ENCODE results near the gene PAK3.

Gene PAK3

DNA sequence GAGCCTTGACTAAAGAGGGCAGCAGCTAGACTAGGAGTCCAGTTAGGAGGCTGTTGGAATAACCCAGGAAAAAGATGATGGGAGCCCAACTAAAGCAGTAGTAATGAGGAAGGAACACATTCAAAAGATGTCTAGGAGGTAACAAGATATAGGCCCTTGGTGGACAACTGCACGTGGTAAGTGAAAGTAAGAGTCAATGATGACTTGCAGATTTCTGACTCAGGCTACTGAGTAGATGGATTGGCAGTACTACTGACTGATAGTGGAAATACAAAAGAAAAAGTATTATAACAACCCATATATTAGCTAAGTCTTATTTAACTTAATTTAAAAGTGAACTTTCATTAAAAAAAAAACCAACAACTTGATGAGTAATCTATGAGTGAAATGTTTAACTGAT lies 74.0 kb downstream of the PAK3 start:
- peaks cover 0 to 4% of the 10 kb centered on the region in 2 donors for H3K27me3 ChIP-seq (ENCODE audit: control insufficient read depth in 1 of 2, insufficient read depth in 2 of 2, low read length in 2 of 2)
- no peak overlapping the region for H3K9ac ChIP-seq (ENCODE audit: low read length in 2 of 2)
- no peak overlapping the region for H3K4me3 ChIP-seq (ENCODE audit: low read length in 2 of 2)
- no peak overlapping the region for H3K27ac ChIP-seq (ENCODE audit: low read length)
- H3K9me3 ChIP-seq (ENCODE audit: control insufficient read depth in 2 of 2, low read length in 2 of 2): no peaks in the 10 kb centered on the region
- H3K36me3 ChIP-seq (ENCODE audit: control insufficient read depth in 2 of 2, insufficient read depth in 2 of 2, low read length in 2 of 2): no peaks in the 10 kb centered on the region
- H3K4me1 ChIP-seq (ENCODE audit: control insufficient read depth, insufficient read depth, low read length): no peaks in the 10 kb centered on the region

DNA sequence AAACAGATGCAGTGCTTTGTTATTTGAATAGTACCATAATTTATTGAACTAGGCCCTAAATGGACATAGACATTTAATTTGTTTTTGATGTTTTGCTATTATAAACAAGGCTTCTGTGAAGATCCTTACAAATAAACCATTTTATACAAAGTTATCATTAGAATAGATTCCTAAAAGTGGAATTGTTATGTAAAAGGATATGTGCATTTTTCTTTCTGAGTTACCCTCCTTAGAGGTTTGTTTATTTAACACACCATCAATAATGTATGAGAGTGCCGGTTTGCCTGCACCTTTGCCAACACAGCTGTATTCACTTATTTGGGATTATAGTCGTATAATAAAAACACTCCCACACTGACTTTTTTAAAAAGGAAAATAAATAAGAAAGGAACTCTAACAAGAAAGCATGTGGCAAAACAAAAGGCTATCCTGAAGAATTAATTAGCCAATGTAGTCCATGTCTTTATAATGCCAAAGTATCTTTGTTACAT lies 84.8 kb downstream of the PAK3 start:
- Histone ChIP-seq H3K4me1 (ENCODE audit: control insufficient read depth, insufficient read depth, low read length) (no peaks in the 10 kb centered on the region), H3K27me3 (ENCODE audit: control insufficient read depth in 1 of 2, insufficient read depth in 2 of 2, low read length in 2 of 2) (no peaks in the 10 kb centered on the region), H3K4me3 (ENCODE audit: low read length in 2 of 2) (no peak overlapping the region), H3K27ac (ENCODE audit: low read length) (no peak overlapping the region), H3K36me3 (ENCODE audit: control insufficient read depth in 2 of 2, insufficient read depth in 2 of 2, low read length in 2 of 2) (no peaks in the 10 kb centered on the region), H3K9me3 (ENCODE audit: control insufficient read depth in 2 of 2, low read length in 2 of 2) (no peaks in the 10 kb centered on the region), H3K9ac (ENCODE audit: low read length in 2 of 2) (no peak overlapping the region)

- H3K4me1 ChIP-seq (ENCODE audit: control insufficient read depth, insufficient read depth, low read length): no peaks in the 10 kb centered on the region
- no peak overlapping the region for H3K9ac ChIP-seq (ENCODE audit: low read length in 2 of 2)
- no peaks in the 10 kb centered on the region for H3K27me3 ChIP-seq (ENCODE audit: control insufficient read depth in 1 of 2, insufficient read depth in 2 of 2, low read length in 2 of 2)
- H3K4me3 ChIP-seq (ENCODE audit: low read length in 2 of 2): no peak overlapping the region
- H3K36me3 ChIP-seq (ENCODE audit: control insufficient read depth in 2 of 2, insufficient read depth in 2 of 2, low read length in 2 of 2): no peaks in the 10 kb centered on the region
- H3K9me3 ChIP-seq (ENCODE audit: control insufficient read depth in 2 of 2, low read length in 2 of 2): no peaks in the 10 kb centered on the region
- H3K27ac ChIP-seq (ENCODE audit: low read length): no peak overlapping the region
These were observed 86.0 kb downstream of the PAK3 start for GRCh38 chrX:111181951-111182350.

- no peak overlapping the region for H3K9ac ChIP-seq (ENCODE audit: low read length in 2 of 2)
- no peak overlapping the region for H3K27ac ChIP-seq (ENCODE audit: low read length)
- no peaks in the 10 kb centered on the region for H3K36me3 ChIP-seq (ENCODE audit: control insufficient read depth in 2 of 2, insufficient read depth in 2 of 2, low read length in 2 of 2)
- no peaks in the 10 kb centered on the region for H3K9me3 ChIP-seq (ENCODE audit: control insufficient read depth in 2 of 2, low read length in 2 of 2)
- no peaks in the 10 kb centered on the region for H3K27me3 ChIP-seq (ENCODE audit: control insufficient read depth in 1 of 2, insufficient read depth in 2 of 2, low read length in 2 of 2)
- H3K4me1 ChIP-seq (ENCODE audit: control insufficient read depth, insufficient read depth, low read length): no peaks in the 10 kb centered on the region
- H3K4me3 ChIP-seq (ENCODE audit: low read length in 2 of 2): no peak overlapping the region
These were observed 87.0 kb downstream of the PAK3 start for GRCh38 chrX:111182997-111183396.

DNA sequence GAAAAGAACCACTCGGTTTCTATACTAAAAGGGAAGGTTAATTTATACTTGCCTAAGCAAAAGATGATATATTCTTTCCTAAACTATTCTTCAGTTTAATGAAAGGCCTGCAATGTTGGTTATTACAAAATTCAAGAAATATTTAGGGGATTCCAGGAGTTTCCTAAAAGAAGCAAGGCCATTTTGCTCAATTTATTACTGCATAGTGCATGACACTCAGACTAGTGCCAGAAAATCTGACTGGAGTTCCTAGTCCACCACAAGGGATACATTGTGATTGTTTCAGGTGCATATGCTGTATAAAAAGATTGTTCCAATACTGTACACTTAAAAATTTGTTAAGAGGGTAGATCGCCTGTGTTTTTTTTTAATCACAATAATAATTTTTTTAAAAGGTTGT lies 95.6 kb downstream of the PAK3 start:
- Histone ChIP-seq H3K4me3 (ENCODE audit: low read length in 2 of 2) (no peak overlapping the region), H3K36me3 (ENCODE audit: control insufficient read depth in 2 of 2, insufficient read depth in 2 of 2, low read length in 2 of 2) (no peaks in the 10 kb centered on the region), H3K4me1 (ENCODE audit: control insufficient read depth, insufficient read depth, low read length) (no peaks in the 10 kb centered on the region), H3K27ac (ENCODE audit: low read length) (no peak overlapping the region), H3K27me3 (ENCODE audit: control insufficient read depth in 1 of 2, insufficient read depth in 2 of 2, low read length in 2 of 2) (no peaks in the 10 kb centered on the region), H3K9me3 (ENCODE audit: control insufficient read depth in 2 of 2, low read length in 2 of 2) (no peaks in the 10 kb centered on the region), H3K9ac (ENCODE audit: low read length in 2 of 2) (no peak overlapping the region)

DNA sequence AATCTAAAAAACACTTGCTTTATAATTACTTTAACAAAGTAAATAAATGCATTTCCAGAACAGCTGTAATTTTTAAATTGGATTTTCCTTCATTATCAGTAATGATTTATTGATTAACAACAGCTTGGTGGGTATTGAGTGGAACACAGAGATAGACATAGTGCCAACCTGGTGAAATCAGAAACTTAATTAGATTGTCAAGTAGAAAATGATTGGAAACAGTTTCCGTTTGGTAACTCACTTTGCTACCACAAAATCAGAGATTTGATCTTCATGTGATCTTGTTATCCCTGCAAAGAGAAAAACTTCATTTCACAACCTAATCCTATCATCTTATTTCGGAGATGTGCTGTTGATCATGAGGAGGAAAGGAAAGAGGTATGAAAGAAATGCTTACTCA lies 103.5 kb downstream of the PAK3 start:
- H3K4me3 ChIP-seq (ENCODE audit: low read length in 2 of 2): no peak overlapping the region

DNA sequence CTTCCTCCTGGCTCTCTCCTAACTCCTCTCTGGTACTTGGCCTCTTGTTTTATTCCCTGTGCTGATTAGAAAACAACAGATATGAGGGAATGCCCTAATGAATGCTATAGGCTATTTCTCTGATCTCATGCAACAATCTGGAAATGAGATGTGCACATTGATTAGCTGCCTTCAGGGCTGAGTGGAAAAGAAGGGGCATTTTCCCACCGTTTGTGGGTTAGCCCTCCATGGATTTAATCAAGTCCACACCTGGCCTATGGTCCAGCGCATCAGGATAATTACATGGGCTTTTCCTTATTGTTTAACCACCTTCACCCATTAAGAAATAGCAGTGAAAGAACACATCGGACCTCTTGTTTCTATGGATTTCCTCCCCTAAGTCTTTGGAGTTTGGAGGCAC lies 104.3 kb downstream of the PAK3 start:
- H3K27me3 ChIP-seq (ENCODE audit: control insufficient read depth in 1 of 2, insufficient read depth in 2 of 2, low read length in 2 of 2): peaks cover 0 to 2% of the 10 kb centered on the region in 2 donors
- H3K9me3 ChIP-seq (ENCODE audit: control insufficient read depth in 2 of 2, low read length in 2 of 2): no peaks in the 10 kb centered on the region
- no peaks in the 10 kb centered on the region for H3K36me3 ChIP-seq (ENCODE audit: control insufficient read depth in 2 of 2, insufficient read depth in 2 of 2, low read length in 2 of 2)

More for the DNA sequence above, 103.5 kb downstream of the PAK3 start:
- Histone ChIP-seq H3K27ac (ENCODE audit: low read length) (no peak overlapping the region), H3K4me1 (ENCODE audit: control insufficient read depth, insufficient read depth, low read length) (no peaks in the 10 kb centered on the region), H3K9me3 (ENCODE audit: control insufficient read depth in 2 of 2, low read length in 2 of 2) (no peaks in the 10 kb centered on the region), H3K36me3 (ENCODE audit: control insufficient read depth in 2 of 2, insufficient read depth in 2 of 2, low read length in 2 of 2) (no peaks in the 10 kb centered on the region), H3K9ac (ENCODE audit: low read length in 2 of 2) (no peak overlapping the region), H3K27me3 (ENCODE audit: control insufficient read depth in 1 of 2, insufficient read depth in 2 of 2, low read length in 2 of 2) (peaks cover 0 to 2% of the 10 kb centered on the region in 2 donors)

GRCh38 chrX:111207851-111208250 lies 111.9 kb downstream of the PAK3 start:
- H3K9ac ChIP-seq (ENCODE audit: low read length in 2 of 2): no peak overlapping the region
- H3K27me3 ChIP-seq (ENCODE audit: control insufficient read depth in 1 of 2, insufficient read depth in 2 of 2, low read length in 2 of 2): peaks cover 0 to 2% of the 10 kb centered on the region in 2 donors

More for the DNA sequence above, 104.3 kb downstream of the PAK3 start:
- Histone ChIP-seq H3K4me1 (ENCODE audit: control insufficient read depth, insufficient read depth, low read length) (no peaks in the 10 kb centered on the region), H3K27ac (ENCODE audit: low read length) (no peak overlapping the region), H3K9ac (ENCODE audit: low read length in 2 of 2) (no peak overlapping the region), H3K4me3 (ENCODE audit: low read length in 2 of 2) (no peak overlapping the region)

DNA sequence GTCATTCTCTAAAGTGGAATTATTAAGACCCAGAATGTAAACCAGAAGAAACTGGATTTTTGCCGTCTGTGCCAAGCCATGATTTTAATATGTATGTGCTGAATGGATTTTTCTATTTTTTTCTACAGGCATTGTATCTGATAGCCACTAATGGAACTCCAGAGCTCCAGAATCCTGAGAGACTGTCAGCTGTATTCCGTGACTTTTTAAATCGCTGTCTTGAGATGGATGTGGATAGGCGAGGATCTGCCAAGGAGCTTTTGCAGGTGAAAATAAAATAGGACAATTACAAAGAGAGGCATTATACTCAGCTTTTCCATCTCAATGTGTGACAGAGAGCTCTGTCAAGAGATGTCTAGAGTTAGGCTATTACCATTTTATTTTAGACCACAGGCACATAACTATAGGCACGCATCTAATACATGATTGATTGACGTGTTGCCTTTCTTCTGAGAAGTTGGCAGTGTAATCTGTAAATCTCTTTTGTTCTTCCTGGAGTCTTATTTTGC lies 120.4 kb downstream of the PAK3 start:
- Histone ChIP-seq H3K9ac (ENCODE audit: low read length in 2 of 2) (no peak overlapping the region), H3K27ac (ENCODE audit: low read length) (no peak overlapping the region), H3K27me3 (ENCODE audit: control insufficient read depth in 1 of 2, insufficient read depth in 2 of 2, low read length in 2 of 2) (no peaks in the 10 kb centered on the region), H3K4me3 (ENCODE audit: low read length in 2 of 2) (no peak overlapping the region), H3K36me3 (ENCODE audit: control insufficient read depth in 2 of 2, insufficient read depth in 2 of 2, low read length in 2 of 2) (no peaks in the 10 kb centered on the region), H3K9me3 (ENCODE audit: control insufficient read depth in 2 of 2, low read length in 2 of 2) (no peaks in the 10 kb centered on the region), H3K4me1 (ENCODE audit: control insufficient read depth, insufficient read depth, low read length) (no peaks in the 10 kb centered on the region)

More at GRCh38 chrX:111207851-111208250, 111.9 kb downstream of the PAK3 start:
- H3K4me3 ChIP-seq (ENCODE audit: low read length in 2 of 2): no peak overlapping the region
- no peaks in the 10 kb centered on the region for H3K36me3 ChIP-seq (ENCODE audit: control insufficient read depth in 2 of 2, insufficient read depth in 2 of 2, low read length in 2 of 2)
- no peaks in the 10 kb centered on the region for H3K9me3 ChIP-seq (ENCODE audit: control insufficient read depth in 2 of 2, low read length in 2 of 2)
- no peaks in the 10 kb centered on the region for H3K4me1 ChIP-seq (ENCODE audit: control insufficient read depth, insufficient read depth, low read length)
- no peak overlapping the region for H3K27ac ChIP-seq (ENCODE audit: low read length)

- H3K27ac ChIP-seq (ENCODE audit: low read length): no peak overlapping the region
- no peak overlapping the region for H3K9ac ChIP-seq (ENCODE audit: low read length in 2 of 2)
- H3K27me3 ChIP-seq (ENCODE audit: control insufficient read depth in 1 of 2, insufficient read depth in 2 of 2, low read length in 2 of 2): peaks cover 0 to 15% of the 10 kb centered on the region in 2 donors
- H3K9me3 ChIP-seq (ENCODE audit: control insufficient read depth in 2 of 2, low read length in 2 of 2): no peaks in the 10 kb centered on the region
- H3K4me1 ChIP-seq (ENCODE audit: control insufficient read depth, insufficient read depth, low read length): no peaks in the 10 kb centered on the region
- no peak overlapping the region for H3K4me3 ChIP-seq (ENCODE audit: low read length in 2 of 2)
- H3K36me3 ChIP-seq (ENCODE audit: control insufficient read depth in 2 of 2, insufficient read depth in 2 of 2, low read length in 2 of 2): no peaks in the 10 kb centered on the region
These were observed 148.3 kb downstream of the PAK3 start for GRCh38 chrX:111244235-111244750.

DNA sequence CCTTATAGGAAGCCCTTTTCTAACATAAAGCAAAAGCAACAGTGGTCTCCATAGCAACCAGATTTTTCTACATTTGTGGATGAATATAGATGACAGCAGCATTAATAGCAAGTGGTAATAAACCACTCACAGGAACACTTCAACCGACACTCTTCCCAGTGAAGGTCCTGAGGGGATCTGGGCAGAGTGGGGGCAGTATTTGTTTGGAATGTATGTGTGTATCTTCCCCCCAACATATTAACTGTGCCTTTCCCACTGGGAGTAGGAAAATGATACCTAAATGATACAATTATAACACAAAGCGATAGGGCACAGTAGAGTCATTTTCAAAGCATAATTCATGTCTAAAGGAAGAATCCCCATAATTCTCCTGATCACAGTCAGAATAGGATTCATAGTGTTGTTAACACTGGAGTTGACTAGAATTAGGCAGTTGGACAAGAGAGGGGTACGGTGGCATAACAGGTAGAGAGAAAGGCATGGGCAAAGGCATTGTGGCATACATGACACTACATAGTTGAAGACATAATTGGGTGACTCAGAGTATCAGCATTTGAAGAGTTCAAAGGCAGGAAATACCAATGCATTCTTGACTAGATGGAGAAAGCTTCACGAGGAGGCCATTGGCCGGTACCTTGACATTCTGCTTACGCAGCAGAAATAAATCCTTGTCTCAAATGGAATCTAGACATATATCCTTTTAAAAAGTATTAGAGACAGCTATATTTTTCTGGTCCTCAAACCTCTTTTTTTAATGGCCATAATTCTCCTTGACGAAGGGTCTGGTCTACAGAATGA lies 159.1 kb downstream of the PAK3 start:
- no peaks in the 10 kb centered on the region for H3K36me3 ChIP-seq (ENCODE audit: control insufficient read depth in 2 of 2, insufficient read depth in 2 of 2, low read length in 2 of 2)
- no peak overlapping the region for H3K27ac ChIP-seq (ENCODE audit: low read length)
- no peaks in the 10 kb centered on the region for H3K9me3 ChIP-seq (ENCODE audit: control insufficient read depth in 2 of 2, low read length in 2 of 2)
- peaks cover 0 to 13% of the 10 kb centered on the region in 2 donors for H3K27me3 ChIP-seq (ENCODE audit: control insufficient read depth in 1 of 2, insufficient read depth in 2 of 2, low read length in 2 of 2)
- no peaks in the 10 kb centered on the region for H3K4me1 ChIP-seq (ENCODE audit: control insufficient read depth, insufficient read depth, low read length)
- no peak overlapping the region for H3K9ac ChIP-seq (ENCODE audit: low read length in 2 of 2)
- H3K4me3 ChIP-seq (ENCODE audit: low read length in 2 of 2): no peak overlapping the region

Data from stomach smooth muscle (tissue), 2 donors.